ENCODE results near the gene ZBTB32.

The ZBTB32 gene

DNA sequence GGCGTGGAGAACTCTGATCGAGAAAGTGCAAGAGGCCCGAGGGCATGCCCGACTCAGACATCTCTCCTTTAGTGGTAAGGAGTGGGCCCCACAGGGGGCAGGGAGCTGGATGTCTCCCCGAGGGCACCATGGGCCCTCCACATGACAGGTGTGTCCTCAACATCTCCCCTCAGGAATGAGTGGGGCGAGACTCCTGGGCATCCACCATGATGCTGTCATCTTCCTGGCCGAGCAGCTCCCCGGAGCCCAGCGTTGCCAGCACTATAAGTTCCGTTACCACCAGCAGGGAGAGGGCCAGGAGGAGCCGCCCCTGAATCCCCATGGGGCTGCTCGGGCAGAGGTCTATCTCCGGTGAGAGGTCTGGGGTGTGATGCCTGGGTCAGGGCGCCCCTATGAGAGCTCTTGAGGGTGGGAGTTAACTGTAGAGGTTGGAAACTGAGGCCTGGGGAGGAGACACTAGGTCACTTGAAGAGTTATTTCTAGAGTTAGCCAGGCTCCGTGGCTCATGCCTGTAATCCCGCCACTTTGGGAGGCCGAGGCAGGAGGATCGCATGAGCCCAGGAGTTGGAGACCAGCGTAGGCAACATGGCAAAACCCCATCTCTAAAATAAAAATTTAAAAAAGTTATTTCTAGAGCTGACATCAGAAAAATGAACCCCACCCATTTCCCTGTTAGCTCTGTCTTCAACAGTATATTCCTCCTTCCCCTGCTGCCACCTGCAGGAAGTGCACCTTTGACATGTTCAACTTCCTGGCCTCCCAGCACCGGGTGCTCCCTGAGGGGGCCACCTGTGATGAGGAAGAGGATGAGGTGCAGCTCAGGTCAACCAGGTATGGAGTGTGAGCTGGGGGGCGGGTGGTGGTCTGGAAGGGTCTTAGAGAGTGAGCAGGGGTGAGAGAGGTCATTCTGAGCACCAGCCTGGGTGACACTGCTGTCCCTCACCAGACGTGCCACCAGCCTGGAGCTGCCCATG lies 32.8 kb downstream of the ZBTB32 start:
- no peak for DNase-seq (ENCODE audit: low read depth, low spot score)

DNA sequence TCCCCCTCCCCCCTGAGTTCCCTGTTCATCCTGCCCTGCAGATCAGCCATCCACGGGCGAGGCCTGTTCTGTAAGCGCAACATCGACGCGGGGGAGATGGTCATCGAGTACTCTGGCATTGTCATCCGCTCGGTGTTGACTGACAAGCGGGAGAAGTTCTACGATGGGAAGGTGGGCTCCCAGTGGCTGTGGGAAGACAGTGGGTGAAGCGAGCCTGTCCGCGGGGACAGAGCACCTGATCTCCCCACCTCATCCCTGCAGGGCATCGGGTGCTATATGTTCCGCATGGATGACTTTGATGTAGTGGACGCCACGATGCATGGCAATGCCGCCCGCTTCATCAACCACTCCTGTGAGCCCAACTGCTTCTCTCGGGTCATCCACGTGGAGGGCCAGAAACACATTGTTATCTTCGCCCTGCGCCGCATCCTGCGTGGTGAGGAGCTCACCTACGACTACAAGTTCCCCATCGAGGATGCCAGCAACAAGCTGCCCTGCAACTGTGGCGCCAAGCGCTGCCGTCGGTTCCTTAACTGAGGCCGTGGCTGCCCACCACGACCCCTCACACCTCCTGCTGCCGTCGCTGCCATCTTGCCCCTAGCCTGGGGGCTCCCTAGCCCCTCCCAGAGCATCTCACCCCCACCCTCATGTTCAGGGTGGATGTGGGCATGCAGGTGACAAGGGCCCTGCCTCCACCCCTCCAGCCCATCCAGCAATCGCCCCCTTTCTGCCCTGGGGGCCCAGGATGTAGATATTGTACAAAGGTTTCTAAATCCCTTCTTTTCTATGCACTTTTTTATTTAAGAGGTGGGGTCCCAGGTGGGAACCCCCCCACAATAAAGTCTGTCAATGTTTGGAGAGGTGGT lies 33.9 kb downstream of the ZBTB32 start:
- no peak for DNase-seq (ENCODE audit: low read depth, low spot score)

DNA sequence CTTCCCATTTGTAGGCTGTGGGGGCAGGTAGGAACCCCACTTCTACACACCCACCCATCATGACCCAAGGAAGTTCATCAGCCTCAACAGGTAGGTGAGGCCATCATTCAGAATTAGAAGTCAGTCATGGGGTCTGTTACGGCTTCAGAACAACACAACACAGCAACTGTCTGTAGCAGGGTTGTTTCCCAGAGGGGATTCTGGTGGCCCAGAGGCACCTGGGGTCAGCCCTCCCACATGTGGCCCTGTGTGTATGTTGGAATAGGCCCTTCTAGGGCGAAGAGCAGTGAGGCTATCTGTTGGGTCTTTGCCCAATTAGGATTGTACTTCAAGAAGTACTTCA lies 34.5 kb downstream of the ZBTB32 start:
- DNase-seq (ENCODE audit: low read depth, low spot score): no peak

DNA sequence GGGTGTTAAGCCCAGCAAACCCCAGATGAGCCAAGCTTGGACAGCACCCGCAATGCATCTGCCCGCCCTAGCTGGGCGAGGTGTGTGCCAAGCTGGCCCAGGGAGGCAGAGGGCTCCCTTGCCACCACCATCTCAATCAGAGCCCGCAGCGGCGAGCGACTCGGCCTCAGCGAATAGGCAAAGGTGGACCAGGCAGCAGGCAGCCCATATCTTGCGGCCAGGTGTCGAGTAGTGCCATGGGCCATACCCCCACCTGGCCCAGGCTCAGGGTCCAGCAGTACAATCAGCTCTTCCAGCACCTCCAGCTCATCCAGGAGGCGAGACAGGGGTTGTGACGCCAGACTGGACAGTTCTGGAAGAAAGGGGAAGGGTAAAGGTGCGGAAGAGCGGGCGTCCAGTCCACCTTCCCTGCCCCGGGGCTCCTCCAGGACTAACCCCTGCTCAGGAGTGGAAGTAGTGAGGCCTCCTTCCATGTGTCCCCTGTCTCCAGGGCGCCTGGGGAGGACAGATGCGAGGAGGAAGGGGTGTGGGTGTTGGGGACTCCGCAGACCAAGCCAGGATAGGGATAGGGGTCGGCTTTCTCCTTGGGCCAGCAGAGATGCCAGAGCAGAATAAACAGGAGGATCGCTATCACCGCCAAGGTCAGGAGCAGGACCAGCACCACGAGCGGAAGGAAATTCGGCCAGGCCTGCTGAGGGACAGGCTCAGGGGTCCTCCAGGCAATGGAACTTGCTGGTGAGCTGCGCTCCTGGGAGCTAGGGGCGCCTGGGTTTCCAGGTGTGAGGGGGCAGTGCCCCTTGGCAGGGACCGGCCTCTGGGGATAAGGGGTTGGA lies 35.1 kb downstream of the ZBTB32 start:
- no peak for DNase-seq (ENCODE audit: low read depth, low spot score)

DNA sequence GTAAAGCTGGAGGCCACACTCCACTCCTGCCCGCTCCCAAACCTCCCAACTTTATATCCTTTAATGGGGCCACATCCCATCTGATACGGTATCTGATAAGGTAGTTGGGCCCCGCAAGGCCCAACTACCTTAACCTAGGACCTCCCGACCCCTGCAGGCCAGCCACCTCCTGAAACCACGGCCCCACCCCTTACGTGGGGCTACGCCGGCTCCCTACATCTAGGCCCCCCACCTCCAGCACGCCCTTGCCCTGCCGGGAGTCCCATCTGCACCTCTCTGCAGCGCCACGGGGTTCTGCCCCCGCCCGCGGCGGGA lies 35.7 kb downstream of the ZBTB32 start:
- DNase-seq (ENCODE audit: low read depth, low spot score): no peak

DNA sequence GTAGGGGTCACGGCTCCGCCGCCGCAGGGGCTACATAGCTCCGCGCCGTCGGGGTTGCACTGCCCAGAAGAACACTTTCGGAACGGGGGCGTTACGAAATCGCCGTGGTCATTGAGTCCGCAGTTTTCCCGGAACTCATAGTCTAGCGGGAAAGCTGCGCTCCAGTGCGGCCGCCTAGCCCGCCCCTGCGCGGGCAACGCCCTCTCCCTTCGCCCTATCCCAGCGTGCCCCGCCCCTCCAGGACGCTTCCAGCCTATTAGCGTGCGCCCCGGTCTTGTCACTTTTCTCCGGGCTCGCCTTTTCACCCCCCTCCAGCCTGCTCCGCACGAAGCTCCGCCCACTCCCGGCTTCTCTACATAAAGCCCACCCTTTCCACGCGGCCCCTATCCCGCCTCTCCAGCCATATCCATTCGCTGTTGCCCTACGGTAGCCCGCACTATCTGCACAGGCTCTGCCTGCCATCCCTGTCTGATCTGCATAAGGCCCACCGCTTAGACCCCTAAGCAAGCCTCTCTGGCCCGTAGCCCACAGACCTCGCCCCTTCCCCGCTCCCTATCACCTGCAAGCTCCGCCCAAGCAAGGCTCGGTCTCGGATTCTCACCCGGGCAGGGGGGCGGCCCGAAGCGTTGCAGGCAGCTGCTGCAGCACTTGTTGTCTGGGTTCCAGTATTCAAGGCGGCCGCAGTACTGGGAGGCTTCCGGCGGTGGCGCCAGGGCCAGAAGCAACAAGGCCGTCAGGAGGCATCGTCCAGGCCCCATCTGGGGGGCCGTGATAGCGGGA lies 36.3 kb downstream of the ZBTB32 start:
- peak; percentile 99 for DNase-seq (ENCODE audit: low read depth, low spot score)

DNA sequence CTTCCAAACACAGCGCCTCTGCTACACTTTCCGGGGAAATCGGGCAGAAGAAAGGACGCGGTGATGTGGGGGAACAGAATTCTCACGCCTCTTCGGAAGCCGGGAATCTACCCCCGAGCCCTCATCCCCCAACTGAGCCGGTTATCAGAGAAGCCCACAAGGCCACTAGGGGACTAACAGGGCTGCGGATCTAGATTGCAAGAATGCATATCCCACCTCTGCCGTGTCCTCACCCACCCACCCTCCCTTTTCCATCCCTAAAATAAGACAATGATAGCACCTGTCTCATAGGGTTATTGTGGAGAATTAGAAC lies 36.8 kb downstream of the ZBTB32 start:
- DNase-seq (ENCODE audit: low read depth, low spot score): no peak

DNA sequence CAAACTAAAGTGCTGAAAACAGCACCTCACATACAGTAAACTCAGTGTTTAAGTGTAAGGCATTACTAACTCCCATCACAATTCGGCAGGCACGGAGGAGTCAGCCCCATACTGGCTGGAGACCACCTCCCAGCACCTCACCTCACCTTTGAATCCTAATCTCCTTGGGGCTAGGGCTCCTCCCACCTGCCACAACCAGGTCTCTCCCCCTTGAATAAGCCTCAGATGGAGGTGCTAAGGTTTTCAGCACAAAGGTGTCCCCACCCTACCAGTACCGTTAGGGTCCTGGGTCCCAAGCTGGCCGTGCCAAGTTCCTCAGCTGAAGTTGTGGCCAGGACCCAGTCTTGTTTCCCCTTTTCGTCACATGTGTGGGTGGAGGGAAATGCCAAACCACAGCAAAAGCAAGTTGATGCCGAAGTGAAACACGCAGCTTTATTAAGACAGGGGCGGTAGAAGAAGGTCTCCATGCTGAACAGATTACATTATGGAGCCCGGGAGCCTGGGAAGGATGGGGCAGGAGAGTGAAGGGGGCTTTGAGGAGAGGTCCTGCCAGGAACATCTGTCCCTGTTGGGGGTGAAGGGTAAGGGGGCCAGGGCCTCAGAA lies 37.9 kb downstream of the ZBTB32 start, which contains the start of gene IGFLR1:
Gene IGFLR1 (minus strand): TSS at position 332 of the 604 bp plus-strand sequence. CDS start 1,272 bp downstream, outside the sequence.
- DNase-seq (ENCODE audit: low read depth, low spot score): no peak

DNA sequence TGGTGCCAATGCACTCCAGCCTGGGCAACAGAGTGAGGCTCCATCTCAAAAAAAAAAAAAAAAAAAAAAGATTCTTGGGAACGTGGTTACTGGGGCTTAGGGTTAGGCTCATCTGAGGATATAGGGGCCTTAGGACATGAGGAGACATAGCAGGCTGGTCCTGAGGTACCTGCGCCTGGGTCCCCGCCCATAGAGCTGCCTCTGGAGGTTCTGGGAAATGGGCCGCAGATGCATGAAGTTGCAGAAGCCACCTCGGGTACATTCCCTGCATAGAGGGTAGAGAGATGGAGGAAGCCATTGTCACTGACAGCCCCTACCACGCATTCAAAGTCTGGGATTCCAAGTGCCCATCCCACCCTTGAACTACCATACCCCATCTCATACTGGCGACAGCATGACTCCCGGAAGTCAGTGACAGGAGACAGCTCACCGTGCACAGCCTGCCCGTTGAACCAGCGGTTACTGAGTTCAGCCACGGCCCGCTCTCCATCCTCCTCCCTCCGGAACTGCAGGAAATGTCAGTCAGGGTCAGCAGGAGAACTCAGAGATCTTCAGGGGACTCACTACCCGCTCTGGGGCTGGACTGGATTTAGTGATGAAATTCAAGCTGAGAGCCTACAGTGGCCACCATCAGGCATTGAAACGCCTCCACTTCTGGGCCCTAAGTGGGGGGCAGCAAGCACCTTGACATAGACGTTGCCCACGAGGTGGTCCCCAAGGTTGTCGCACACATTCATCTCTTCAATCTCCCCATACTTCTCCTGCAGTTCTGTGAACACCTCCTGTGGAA lies 39.5 kb downstream of the ZBTB32 start:
- no peak for DNase-seq (ENCODE audit: low read depth, low spot score)

DNA sequence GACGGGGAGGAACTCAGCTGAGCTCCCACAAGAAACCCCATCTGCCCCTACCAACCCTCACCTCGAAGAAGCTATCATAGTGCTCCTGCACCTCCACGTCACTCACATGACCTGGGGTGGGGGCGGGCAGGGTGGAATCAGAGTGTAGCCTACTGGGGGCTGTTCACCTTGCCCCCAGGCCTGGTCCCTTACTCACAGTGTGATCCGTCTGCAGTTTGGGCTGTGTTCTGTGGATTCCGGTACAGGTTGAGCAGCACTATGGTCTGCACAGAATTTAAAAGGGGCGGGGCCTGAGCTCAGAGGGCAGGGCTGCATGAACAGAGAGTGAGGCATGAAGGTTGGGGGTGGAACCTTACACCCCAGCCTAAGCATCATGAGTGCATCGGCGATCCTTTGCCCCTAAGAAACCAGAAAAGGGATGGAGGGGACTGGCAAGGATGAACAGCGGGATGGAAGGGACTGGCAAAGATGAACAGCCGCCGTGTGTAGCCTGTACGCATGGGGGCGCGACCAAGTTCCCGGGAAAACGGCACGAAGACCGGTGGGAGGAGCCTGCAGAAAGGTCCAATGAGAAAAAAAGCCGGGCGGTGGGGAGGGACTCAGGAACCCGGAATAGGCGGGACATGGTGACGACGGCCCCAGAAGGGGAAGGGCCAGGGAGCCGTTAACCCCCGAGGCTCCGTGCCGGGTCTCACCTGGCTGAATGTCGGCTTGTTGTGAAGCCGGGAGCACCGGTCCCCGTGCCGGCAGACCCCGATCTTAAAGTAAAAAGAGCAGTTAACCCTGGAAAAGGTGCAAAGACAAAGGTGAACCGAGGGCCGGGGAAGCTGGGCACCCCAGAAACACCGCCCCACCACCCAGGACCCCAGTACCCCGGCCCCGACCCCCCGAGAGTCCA lies 40.3 kb downstream of the ZBTB32 start:
- peak; percentile 99 for DNase-seq (ENCODE audit: low read depth, low spot score)

DNA sequence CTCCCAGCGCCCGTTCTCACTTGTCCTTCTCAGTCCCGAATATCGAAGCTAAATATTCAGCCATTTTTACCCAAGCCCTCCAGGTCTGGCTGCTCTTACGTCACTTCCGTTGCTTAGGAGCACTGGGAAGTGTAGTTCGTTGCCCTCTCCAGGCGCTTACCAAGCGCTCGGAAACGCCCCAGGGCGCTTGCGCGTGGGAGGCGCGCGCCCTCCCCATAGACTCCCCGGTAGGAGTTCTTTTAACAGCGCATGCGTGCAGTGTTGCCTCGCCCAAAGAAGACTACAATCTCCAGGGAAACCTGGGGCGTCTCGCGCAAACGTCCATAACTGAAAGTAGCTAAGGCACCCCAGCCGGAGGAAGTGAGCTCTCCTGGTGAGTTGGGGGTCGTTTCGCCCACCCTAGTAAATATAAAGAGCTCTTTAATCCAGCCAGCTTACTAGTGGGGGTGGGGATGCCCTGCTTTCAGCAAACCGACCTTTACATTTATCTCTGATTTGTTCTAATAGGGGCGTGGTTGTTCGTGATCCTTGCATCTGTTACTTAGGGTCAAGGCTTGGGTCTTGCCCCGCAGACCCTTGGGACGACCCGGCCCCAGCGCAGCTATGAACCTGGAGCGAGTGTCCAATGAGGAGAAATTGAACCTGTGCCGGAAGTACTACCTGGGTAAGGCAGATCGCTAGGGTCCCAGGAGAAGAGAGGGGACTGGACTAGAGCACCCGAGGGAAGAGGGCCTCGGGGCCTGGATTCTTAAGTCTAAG lies 41.1 kb downstream of the ZBTB32 start, which contains the start of the genes PSENEN and U2AF1L4:
Gene PSENEN (plus strand): TSS at position 324 of the 759 bp plus-strand sequence. CDS start 280 bp downstream, at position 604.
Gene U2AF1L4 (minus strand): TSS at position 91 of the 759 bp plus-strand sequence. CDS start 27 bp downstream, at position 64.
- peak; percentile 99 for DNase-seq (ENCODE audit: low read depth, low spot score)

DNA sequence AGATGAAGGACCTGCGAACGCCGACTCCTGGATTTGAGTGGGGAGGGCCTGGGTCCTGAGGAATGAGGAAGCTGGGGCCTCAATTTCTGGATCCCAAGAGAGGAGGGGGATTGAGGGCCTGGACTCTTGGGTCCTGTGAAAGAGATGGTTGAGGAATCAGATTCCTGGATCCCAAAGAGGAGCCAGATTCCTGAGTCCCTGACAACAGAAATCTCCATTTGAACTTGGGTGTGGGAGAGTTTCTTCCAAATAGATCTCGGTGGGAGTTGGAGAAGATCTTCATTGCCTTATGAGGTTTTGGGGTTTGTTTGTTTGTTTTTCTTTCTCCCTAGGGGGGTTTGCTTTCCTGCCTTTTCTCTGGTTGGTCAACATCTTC lies 41.7 kb downstream of the ZBTB32 start:
- DNase-seq (ENCODE audit: low read depth, low spot score): no peak

DNA sequence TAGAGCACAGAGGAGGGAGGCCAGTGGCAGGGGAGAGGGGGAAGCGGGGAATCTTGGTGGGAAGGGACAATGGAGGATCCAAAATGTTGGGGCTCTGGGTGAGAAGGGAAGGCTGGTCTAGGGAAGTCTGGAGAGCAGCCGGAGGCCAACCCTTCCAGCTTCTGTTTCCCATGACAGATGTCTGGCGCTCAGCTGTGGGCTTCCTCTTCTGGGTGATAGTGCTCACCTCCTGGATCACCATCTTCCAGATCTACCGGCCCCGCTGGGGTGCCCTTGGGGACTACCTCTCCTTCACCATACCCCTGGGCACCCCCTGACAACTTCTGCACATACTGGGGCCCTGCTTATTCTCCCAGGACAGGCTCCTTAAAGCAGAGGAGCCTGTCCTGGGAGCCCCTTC lies 42.2 kb downstream of the ZBTB32 start:
- DNase-seq (ENCODE audit: low read depth, low spot score): no peak

DNA sequence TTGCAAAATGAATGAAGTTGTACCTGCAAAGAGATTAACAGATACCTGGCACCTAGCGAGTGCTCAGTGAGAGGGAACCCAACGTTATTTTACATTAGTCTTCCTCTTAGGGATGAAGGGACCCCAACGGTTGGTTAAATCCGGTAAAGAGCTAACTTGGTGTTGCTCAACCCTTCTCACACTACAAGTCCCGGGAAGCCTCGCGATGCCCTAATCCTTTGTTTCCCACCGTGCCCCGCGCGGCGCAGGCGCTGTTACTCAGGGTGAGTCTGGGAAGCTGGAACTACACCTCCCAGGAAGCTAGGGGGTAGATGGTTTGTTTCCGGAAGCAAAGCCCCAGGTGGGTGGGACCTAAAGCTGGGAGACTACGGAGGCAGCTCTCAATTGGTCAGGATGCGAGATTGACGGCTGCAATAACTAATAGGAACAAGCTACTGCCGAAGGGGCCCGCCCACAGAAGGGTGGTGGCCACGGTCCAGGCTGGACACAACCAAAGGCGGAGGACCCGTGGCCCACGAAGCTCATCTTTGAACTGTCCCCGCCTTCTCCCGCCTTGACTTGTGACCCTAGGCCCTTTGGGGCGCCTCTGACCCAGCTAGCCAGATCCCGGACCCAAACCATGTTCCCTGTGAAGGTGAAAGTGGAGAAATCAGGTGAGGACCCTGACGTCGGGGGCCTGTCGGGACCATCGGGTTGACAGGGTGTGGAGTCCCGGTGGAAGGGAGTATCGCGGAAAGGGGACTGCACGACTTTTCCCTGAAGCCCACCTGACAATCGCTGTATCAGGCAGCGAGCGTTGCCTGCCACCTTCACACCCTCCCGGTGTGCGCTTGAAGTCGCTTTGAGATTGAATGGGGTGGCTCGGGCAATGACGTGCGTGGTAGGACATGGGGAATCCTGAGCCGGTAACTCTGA lies 44.0 kb downstream of the ZBTB32 start, which contains the start of gene LIN37:
Gene LIN37 (plus strand): TSS at position 471 of the 915 bp plus-strand sequence. CDS start 149 bp downstream, at position 620.
- DNase-seq (ENCODE audit: low read depth, low spot score): peak; percentile 100

DNA sequence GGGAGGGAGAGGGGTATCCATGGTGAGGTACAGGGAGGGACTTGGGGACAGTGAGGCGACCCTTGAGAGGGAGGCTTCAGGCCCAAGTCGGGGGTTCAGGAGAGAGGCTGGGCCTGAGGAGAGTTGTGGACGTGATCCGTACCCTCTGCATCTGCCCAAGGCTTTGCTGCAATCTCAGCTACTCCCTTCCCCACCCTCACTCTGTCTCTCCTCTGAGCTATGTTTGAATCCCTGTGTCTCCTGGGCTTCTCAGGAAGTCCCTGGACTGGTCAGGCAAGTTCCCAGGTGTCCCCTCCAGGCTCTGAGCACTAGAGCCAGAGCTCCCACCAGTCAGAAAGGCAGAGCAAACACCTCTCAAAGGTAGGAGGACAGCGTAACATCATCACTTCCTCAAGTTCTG lies 45.8 kb downstream of the ZBTB32 start:
- peak; percentile 87 for DNase-seq (ENCODE audit: low read depth, low spot score)
